Lower leg skin (tissue), 3 donors: Measurements from ENCODE around the gene SLC13A3.

Experiments used
- POLR2A ChIP-seq, 2 donors: fragments of 450-650 bp; IDR thresholded peaks; one replicate each; pipeline ENCODE4 v1.6.1; 2016 to 2017; ENCODE audit warnings: antibody characterized with exemption in 2 of 2, mild to moderate bottlenecking in 1 of 2, moderate library complexity in 1 of 2
- TF ChIP-seq, protein P1 (sequence below), 3 donors: fragments of 450-650 bp; IDR thresholded peaks; one replicate each; pipeline ENCODE4 v1.5.1; 2016; ENCODE audit warnings: antibody characterized with exemption in 3 of 3, mild to moderate bottlenecking in 3 of 3, moderate library complexity in 2 of 3

DNA sequence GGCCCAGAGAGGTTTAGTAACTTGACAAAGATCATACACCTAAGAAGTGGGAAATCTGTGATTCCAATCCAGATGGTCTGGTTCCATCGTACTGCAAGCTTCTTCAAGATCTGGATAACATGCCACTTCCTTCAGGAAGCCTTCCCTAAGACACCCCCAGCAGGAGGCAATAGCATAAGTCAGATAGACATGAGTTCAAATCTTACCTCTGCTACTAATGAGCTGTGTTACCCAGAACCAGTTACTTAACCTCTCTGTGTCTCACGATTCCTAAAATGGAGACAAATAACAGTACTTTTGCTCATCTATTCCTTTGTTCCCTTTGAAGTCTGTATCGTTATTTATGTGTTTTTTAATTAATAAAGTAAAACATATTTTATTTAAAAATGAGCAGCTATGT is 78.5 kb downstream of the SLC13A3 start:
- no peak for TF ChIP-seq POLR2A (IDR thresholded peaks at IDR 0.05)
- TF ChIP-seq, protein P1, sequence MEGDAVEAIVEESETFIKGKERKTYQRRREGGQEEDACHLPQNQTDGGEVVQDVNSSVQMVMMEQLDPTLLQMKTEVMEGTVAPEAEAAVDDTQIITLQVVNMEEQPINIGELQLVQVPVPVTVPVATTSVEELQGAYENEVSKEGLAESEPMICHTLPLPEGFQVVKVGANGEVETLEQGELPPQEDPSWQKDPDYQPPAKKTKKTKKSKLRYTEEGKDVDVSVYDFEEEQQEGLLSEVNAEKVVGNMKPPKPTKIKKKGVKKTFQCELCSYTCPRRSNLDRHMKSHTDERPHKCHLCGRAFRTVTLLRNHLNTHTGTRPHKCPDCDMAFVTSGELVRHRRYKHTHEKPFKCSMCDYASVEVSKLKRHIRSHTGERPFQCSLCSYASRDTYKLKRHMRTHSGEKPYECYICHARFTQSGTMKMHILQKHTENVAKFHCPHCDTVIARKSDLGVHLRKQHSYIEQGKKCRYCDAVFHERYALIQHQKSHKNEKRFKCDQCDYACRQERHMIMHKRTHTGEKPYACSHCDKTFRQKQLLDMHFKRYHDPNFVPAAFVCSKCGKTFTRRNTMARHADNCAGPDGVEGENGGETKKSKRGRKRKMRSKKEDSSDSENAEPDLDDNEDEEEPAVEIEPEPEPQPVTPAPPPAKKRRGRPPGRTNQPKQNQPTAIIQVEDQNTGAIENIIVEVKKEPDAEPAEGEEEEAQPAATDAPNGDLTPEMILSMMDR (IDR thresholded peaks at IDR 0.05) = no peak
